Middle frontal gyrus (tissue), 1 donor: ENCODE data around the gene DMWD.
A peak's percentile ranks its signal among the peaks of the same experiment; 100 is the strongest.
"Not testable (repeated sequence)": the region's sequence is repeated elsewhere in the genome, so short reads cannot be mapped to it uniquely, and the experiment has no call there.

ENCODE experiments used
- DNase-seq: peaks from one replicate; pipeline ENCODE4 v3.0.0-alpha.2; 2015; ENCODE audit warnings: low spot score; ENCODE audit errors: extremely low spot score

DMWD gene

DNA sequence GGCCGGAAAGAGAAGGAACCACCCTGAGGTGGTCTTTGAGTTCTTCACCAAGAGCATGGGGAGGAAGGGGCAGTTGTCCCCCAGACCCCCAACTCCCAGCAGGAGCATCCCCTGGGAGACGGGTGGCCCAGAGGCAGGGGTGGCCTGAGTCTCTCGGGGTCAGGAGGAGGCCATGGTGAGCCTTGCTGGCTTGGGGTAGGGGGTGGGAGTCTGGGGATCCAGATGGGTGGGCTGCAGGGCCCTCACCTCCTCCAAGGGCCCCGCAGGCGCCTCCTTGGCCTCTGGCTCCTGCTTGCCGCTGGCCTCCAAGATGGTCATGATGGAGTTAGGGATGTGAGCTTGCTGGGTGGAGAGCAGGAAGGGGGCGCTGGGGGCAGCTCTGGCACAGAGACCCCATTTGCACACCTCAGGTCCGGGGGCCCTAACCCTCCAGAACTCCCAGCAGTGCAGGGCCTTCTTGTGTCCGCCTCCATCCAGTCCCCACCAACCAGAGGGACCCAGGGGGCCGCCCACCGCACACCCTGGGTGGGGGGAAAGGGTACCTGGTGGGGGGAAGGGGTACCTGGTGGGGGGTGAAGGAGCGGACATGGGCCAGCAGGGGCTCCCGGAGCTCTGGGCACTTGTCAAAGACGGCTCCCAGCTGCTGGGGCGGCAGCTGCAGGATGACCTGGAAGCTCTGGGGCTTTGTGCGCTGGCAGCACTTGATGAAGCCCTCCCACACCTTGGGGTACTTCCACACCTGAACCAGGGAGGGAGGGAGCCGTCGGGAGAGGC, 23.8 kb upstream of the DMWD start:
- no peak for DNase-seq

DNA sequence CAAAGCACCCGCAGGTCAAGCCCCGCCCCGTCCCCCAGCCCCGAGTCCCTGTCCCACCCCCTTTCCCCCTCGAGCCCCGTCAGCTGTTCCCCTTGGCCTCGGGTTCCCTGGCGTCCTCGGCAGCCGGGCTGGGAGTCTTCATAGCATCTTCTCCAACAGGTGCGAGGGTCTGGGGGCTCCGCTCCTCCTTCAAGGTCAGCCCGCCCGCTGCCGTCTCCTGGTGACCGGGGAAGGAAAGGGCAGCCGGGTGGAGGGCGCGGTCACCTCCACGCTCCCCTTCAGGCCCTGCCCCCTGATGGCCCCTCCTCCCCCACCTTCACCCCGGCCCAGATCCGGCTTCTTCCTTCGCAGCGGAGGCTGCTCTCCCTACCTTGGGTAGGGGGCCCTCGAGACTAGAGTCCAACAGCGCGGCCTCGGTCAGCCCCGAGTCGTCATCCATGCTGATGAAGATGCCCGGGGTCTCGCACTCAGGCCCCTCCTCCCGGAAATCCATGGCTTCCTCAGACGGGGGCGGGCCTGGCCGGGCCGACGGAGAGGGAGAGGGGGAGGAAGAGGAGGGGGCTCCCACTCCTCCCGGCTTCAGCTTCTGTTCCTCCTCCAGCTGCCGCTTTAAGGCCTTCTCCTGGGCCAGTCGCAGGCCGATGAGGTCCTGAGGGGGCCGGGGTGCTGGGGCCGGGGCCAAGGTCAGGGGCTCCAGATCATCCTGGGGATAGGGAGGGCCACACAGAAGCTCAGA, 23.0 kb upstream of the DMWD start:
- no peak for DNase-seq

DNA sequence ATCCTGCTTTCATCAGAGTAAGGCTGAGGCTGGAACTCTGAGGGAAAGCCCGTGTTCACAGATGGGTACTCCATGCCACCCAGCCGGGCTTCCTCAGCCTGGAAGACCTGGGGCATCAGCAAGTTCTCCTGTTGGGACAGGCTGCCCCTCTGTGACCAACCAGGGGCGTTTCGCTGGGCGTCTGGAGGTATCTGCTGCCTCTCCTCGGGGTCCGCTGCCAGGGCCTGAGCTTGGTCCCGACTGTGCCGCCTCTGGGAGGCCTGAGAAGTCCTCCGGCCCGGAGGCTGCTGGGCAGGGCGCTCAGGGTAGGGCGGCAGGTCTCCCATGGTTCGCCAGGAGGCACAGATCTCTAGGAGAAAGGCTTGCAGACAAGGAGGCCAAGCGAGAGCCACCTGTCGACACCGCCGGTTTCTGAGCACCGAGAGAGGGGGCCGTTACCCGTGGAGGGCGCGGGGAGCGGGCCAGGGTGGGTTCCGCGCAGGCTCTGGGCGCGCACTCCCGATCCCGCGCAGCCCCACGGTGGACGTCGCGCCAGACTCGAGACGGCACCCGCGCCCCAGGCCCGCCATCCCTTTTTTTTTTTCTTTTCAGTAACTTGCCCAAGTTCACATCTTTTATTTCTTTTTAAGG, 22.3 kb upstream of the DMWD start, which contains the start of gene RSPH6A:
Gene RSPH6A, minus strand, starts transcription at position 458 of the 630 bp plus-strand sequence. Its CDS starts 132 bp downstream, at position 326.
- DNase-seq = no peak

- no peak for DNase-seq
Observed at GRCh38 chr19:45814166-45814780, 21.6 kb upstream of the DMWD start.

DNA sequence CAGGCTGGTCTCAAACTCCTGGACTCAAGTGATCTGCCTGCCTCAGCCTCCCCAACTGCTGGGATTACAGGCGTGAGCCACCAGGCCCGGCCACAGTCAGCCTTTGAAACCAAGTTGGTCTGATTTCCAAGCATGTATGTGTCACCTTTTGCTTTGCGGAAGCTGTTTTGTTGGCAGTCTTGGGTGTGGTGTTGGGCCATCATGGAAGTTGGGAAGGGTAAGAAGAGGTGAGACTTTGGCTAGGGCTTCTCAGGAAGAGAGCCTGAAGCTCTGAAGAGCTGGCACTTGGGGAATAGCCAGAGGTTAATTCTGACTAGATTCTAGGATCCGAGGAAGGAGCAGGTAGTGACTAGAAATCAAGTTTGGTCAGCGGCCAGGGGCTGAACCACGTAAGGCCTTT, 19.7 kb upstream of the DMWD start:
- DNase-seq = no peak

- no peak for DNase-seq
Observed at GRCh38 chr19:45809643-45810159, 17.1 kb upstream of the DMWD start.

DNA sequence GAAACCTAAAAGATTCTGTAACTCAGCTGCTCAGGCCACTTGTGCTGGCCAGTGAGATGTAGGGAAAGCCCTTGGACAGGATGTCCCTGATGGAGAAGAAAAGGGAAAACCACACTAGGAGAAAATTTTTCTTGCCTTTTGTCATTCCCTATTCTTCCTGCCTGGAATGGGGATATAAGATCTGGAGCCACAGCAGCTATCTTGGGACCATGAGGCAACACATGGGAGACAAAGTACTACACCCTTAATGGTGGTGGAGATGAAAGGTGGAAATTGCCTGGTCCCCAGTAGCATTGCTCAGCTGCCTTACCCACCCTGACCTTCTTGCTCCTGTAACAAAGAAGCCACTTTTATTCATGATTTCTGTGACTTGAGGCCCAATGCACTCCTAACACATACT, 13.1 kb upstream of the DMWD start:
- DNase-seq = no peak

DNA sequence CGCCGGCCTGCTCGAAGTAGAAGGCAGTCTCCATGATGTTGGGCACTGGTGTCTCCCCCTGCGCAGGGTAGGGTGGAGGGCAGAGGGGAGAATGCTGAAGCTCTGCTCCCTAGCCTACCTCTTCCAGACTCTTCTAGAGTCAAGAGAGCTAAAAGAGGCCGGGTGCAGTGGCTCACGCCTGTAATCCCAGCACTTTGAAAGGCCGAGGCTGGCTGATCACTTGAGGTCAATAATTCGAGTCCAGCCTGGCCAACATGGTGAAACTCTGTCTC, 12.2 kb upstream of the DMWD start:
- no peak for DNase-seq

GRCh38 chr19:45804140-45804958, 11.7 kb upstream of the DMWD start:
- DNase-seq = no peak

- DNase-seq = no peak
Observed at GRCh38 chr19:45801603-45802175, 9.0 kb upstream of the DMWD start.

DNA sequence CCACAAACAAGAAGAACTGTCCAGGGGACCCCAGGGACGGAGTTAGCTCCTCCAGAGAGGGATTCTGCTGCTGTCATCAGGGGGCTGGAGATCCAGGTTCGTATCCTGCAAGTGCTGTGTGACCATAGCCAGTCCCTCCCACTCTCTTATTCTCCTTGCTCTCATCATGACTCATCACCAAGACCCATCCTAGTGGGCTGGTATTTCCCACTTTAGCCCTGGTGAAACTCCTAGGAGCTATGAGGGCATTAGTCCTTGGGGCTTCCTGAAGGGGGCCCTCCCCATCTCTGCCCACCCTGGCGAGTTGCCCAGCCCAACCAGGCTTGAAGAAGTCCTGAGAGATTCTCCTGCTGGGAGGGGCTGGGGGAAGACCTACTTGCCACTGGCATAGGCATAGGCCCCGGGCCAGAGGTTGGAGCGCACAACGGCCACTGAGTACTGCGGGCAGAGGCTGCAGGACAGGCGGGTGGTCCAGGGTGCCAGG, 7.5 kb upstream of the DMWD start:
- no peak for DNase-seq

- not testable (repeated sequence) for DNase-seq
Observed at GRCh38 chr19:45799541-45799940, 6.9 kb upstream of the DMWD start.

- peak; percentile 45 for DNase-seq
Observed at GRCh38 chr19:45798995-45799517, 6.4 kb upstream of the DMWD start.

- no peak for DNase-seq
Observed at GRCh38 chr19:45794627-45795026, 2.0 kb upstream of the DMWD start.

DNA sequence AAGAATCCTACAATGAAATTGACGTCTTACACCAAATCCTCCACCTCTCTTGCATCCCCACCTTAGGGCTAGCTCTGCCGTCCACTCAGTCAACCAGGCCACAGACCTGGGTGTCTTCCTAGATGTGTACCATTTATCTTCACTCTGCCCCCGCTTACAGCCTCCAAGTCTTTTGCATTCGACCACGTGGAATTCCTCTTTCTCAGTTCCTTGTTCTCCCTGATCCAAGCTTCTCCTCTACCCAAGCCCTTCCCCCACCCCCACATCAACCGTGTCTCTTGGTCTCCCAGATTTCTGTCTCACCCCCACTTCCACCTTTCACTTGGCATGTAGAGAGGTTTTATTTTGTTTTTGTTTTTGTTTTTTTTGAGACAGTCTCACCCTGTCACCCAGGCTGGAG, 1.2 kb upstream of the DMWD start:
- DNase-seq = no peak

GRCh38 chr19:45793178-45793564, 526 bp upstream of the DMWD start:
- DNase-seq = no peak

GRCh38 chr19:45791744-45792469, 738 bp downstream of the DMWD start:
- DNase-seq = no peak

DNA sequence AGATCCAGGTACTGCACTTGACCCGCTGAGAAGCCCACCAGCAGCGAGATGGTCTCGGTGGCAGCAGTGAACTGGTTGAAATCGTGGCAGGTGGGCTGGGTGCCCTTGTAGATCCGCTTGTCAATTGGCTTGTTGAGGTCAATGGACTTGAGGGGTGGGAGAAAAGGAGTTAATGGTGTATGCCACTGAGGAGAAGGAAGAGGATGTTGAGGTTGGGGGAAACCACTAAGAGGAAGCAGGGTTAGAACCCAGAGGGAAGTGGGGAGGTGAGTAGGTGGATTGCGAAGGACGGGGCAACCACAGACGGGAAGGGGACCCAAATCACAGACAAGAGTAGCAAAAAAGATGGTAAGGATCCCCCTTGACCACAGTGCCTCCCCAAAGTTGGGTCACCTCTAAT, 1.7 kb downstream of the DMWD start:
- DNase-seq = no peak

- DNase-seq = no peak
Observed at GRCh38 chr19:45789035-45789786, 3.4 kb downstream of the DMWD start.
